DND-41 (cell line): ENCODE results near the gene RPL3.

ENCODE experiments used
- ATAC-seq: fragments of 200-7000 bp; cut with Tn5 transposase; 3 replicates; pipeline ENCODE4 v1.9.1; 2021; ENCODE audit warnings: low read depth; ENCODE audit not compliant: insufficient read depth
- DNase-seq: peaks from one replicate; pipeline ENCODE4 v3.0.0-alpha.2; 2020
- H2AFZ ChIP-seq: 2 replicates; pipeline ENCODE4 v1.6.0; 2012; ENCODE audit warnings: low read depth, low read length
- H3K27ac ChIP-seq: 2 replicates; pipeline ENCODE4 v1.5.1; 2012; ENCODE audit warnings: low read length, inconsistent platforms
- H3K27me3 ChIP-seq: fragments of 200-600 bp; sonication (generic); 2 replicates; pipeline ENCODE4 v1.6.0; 2012; ENCODE audit warnings: low read length, mild to moderate bottlenecking, inconsistent platforms; ENCODE audit not compliant: insufficient read depth, poor library complexity
- H3K36me3 ChIP-seq: 2 replicates; pipeline ENCODE4 v1.5.1; 2012; ENCODE audit warnings: low read length, inconsistent platforms; ENCODE audit not compliant: insufficient read depth
- H3K4me1 ChIP-seq: 2 replicates; pipeline ENCODE4 v1.5.1; 2012; ENCODE audit warnings: mild to moderate bottlenecking, low read length; ENCODE audit not compliant: insufficient read depth
- H3K4me2 ChIP-seq: 2 replicates; pipeline ENCODE4 v1.6.0; 2012; ENCODE audit warnings: mild to moderate bottlenecking, moderate library complexity, low read length, inconsistent platforms; ENCODE audit not compliant: insufficient read depth
- H3K4me3 ChIP-seq, 2 experiments: fragments of 200-600 bp in 1 of 2; shearing (Covaris generic) in 1 of 2; 2 replicates each; pipeline ENCODE4 v1.5.1; 2012 to 2016; ENCODE audit warnings: inconsistent platforms in 2 of 2, low read length in 2 of 2, mild to moderate bottlenecking in 2 of 2, low read depth in 1 of 2, moderate library complexity in 1 of 2
- H3K79me2 ChIP-seq: 2 replicates; pipeline ENCODE4 v1.6.0; 2012; ENCODE audit warnings: low read length, inconsistent platforms; ENCODE audit not compliant: insufficient read depth
- H3K9ac ChIP-seq: 2 replicates; pipeline ENCODE4 v1.6.0; 2012; ENCODE audit warnings: low read depth, mild to moderate bottlenecking, inconsistent platforms, low read length, moderate library complexity
- H3K9me3 ChIP-seq: 2 replicates; pipeline ENCODE4 v1.5.1; 2012; ENCODE audit warnings: low read length, moderate library complexity, mild to moderate bottlenecking, inconsistent platforms; ENCODE audit not compliant: insufficient read depth, severe bottlenecking
- H4K20me1 ChIP-seq: 2 replicates; pipeline ENCODE4 v1.6.0; 2012; ENCODE audit warnings: low read length; ENCODE audit not compliant: insufficient read depth
- EZH2 ChIP-seq: IDR thresholded peaks from 3 replicates; pipeline ENCODE4 v1.6.1; 2012; ENCODE audit warnings: borderline replicate concordance, low read depth, mild to moderate bottlenecking, moderate library complexity, low read length, inconsistent platforms; ENCODE audit not compliant: severe bottlenecking
- TF ChIP-seq, protein P1 (sequence below): IDR thresholded peaks from 2 replicates; pipeline ENCODE4 v1.5.1; 2012; ENCODE audit warnings: borderline replicate concordance, low read length, moderate library complexity, mild to moderate bottlenecking; ENCODE audit not compliant: poor library complexity, severe bottlenecking; ENCODE audit errors: extremely low read depth

The RPL3 gene

DNA sequence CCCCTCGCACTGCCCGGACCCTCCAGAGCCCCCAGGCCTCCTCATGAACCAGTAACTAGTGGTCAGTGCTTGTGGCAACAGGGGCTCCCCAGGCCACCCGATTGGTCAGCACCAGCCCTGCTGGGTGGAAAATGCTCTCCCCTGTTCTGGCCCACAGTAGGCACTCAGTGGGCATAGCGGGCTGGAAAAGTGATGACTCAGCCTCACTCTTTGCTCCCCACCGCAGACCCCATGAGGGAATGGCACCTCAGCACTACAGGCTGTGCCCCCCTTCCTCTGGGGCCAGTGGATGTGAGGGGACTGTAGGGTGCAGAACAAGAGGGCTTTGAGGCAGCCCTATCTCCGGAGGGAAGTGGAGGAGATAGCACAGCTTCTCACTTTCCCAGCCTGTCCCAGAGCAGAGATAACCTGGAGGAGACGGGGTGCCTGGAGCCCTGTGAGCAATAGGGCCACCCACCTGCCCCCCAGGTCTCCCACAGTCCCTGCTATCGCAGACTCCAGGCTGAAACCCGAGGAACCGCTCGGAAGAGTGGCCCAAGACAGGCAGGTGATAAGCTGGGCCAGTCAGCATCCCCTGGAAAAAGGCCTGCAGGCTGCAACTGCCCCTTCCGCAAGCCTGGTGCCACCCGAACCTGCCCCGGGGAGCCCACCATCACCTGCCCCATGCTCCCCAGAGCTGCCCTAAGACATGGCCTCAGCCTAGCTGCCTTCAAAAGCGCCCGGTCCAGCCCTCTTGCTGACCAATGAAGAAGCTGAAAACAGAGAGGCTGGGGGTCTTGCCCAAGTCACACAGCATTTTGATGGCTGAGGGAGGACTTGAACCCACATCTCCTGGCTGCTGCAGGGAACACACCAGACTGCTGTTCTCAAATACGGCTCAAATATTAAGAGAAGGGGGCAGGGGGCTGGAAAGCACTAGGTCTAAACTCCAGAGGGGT is 45.2 kb downstream of the RPL3 start:
- Histone ChIP-seq H3K9me3 (peaks cover 2% of the 10 kb centered on the region), H4K20me1 (no peaks in the 10 kb centered on the region), H3K79me2 (no peaks in the 10 kb centered on the region), H3K4me3 (no peak overlapping the region), H3K4me2 (no peak overlapping the region), H3K27me3 (no peaks in the 10 kb centered on the region), H3K27ac (no peak overlapping the region), H2AFZ (no peak overlapping the region), H3K4me1 (no peaks in the 10 kb centered on the region), H3K36me3 (no peaks in the 10 kb centered on the region), H3K9ac (no peak overlapping the region)
- no peak for TF ChIP-seq EZH2
- TF ChIP-seq, protein P1, sequence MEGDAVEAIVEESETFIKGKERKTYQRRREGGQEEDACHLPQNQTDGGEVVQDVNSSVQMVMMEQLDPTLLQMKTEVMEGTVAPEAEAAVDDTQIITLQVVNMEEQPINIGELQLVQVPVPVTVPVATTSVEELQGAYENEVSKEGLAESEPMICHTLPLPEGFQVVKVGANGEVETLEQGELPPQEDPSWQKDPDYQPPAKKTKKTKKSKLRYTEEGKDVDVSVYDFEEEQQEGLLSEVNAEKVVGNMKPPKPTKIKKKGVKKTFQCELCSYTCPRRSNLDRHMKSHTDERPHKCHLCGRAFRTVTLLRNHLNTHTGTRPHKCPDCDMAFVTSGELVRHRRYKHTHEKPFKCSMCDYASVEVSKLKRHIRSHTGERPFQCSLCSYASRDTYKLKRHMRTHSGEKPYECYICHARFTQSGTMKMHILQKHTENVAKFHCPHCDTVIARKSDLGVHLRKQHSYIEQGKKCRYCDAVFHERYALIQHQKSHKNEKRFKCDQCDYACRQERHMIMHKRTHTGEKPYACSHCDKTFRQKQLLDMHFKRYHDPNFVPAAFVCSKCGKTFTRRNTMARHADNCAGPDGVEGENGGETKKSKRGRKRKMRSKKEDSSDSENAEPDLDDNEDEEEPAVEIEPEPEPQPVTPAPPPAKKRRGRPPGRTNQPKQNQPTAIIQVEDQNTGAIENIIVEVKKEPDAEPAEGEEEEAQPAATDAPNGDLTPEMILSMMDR, result no peak
- ATAC-seq (no peak), DNase-seq (no peak)

DNA sequence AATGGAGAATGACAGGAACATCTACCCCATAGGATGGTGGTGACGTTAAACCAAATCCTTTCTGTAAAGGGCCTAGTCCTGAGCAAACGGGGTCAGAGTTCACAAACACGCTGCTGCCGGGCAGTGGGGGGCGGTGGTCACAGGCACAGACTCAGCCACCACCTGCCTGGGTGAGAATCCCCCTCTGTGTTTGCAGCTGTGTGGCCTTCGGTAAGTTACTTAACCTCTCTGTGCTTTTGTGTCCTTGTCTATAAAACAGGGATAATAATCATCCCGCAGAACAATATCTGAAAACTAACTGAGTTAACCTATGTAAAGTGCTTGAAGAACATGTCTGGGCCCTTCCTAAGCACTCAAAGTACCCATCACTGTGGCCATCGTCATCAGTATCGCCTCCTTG is 48.6 kb downstream of the RPL3 start:
- no peak for ATAC-seq
- no peak overlapping the region for H2AFZ ChIP-seq
- no peak for TF ChIP-seq EZH2
- TF ChIP-seq, protein P1, result no peak
- no peaks in the 10 kb centered on the region for H4K20me1 ChIP-seq
- no peaks in the 10 kb centered on the region for H3K36me3 ChIP-seq
- DNase-seq, result no peak
- H3K4me2 ChIP-seq, result no peak overlapping the region
- H3K4me1 ChIP-seq, result no peaks in the 10 kb centered on the region
- no peak overlapping the region for H3K4me3 ChIP-seq
- no peak overlapping the region for H3K9ac ChIP-seq
- no peaks in the 10 kb centered on the region for H3K9me3 ChIP-seq
- no peak overlapping the region for H3K27ac ChIP-seq
- no peaks in the 10 kb centered on the region for H3K27me3 ChIP-seq
- H3K79me2 ChIP-seq, result no peaks in the 10 kb centered on the region

DNA sequence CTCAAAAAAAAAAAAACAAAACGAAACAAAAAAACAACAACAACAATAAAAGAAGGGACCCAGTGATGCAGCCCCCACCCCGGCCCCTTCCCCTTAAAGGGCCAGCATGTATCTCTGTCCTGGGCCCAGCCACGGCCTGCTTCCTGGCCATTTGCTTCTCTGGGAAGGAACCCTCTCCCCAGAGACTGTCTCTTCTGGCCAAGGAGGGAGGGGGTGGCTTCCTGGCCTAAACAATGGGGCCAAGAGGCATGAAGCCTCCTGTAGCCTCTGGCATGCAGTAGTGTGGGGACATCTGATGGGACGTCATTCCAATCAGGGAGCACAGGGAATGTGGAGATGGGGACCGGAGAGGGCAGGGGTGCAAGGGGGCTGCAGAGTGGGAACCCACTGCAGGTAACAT is 49.1 kb downstream of the RPL3 start:
- TF ChIP-seq, protein P1, result no peak
- TF ChIP-seq EZH2, result no peak
- H3K27ac ChIP-seq, result no peak overlapping the region
- no peak overlapping the region for H3K4me3 ChIP-seq
- H3K4me2 ChIP-seq, result no peak overlapping the region
- H3K27me3 ChIP-seq, result no peaks in the 10 kb centered on the region
- H3K79me2 ChIP-seq, result no peaks in the 10 kb centered on the region
- no peaks in the 10 kb centered on the region for H3K36me3 ChIP-seq
- ATAC-seq (no peak), DNase-seq (no peak)
- no peak overlapping the region for H3K9ac ChIP-seq
- H2AFZ ChIP-seq, result no peak overlapping the region
- H3K9me3 ChIP-seq, result no peaks in the 10 kb centered on the region
- H3K4me1 ChIP-seq, result no peaks in the 10 kb centered on the region
- H4K20me1 ChIP-seq, result no peaks in the 10 kb centered on the region
